Caco-2 (cell line): Measurements from ENCODE around the gene WNT7A. TPM values are rescaled to one million over a fixed set of nuclear protein-coding genes. Genes with fewer than 3 reads are reported as not detected.

Source experiments
- BruUV-seq: library from RNA; stranded (reverse); fragments of 400-500 nt; replicated peaks from 2 replicates; lab custom pipeline; 2021; lab: Mats Ljungman, UMichigan
- CTCF ChIA-PET: fragments of 300-600 bp; sonication (Branson Sonifier 250); formaldehyde crosslinking; loops from one replicate; lab custom pipeline; 2022; ENCODE audit warnings: antibody characterized with exemption; lab: Charles Lee
- POLR2A ChIA-PET: fragments of 300-600 bp; sonication (Branson Sonifier 250); formaldehyde crosslinking; loops from one replicate; lab custom pipeline; 2022; ENCODE audit warnings: antibody characterized with exemption; lab: Charles Lee
- DNase-seq, 2 experiments: peaks; one replicate each; pipeline versions ENCODE4 v3.0.0 to v3.0.0-alpha.2; 2020 to 2022
- H3K27me3 ChIP-seq: replicated peaks from 2 replicates; pipeline ENCODE4 v1.6.0; 2011; ENCODE audit warnings: low read length; ENCODE audit not compliant: control insufficient read depth, insufficient read depth
- H3K36me3 ChIP-seq: 2 replicates; pipeline ENCODE4 v1.5.1; 2011; ENCODE audit warnings: low read length; ENCODE audit not compliant: control insufficient read depth, insufficient read depth
- H3K4me1 ChIP-seq: fragments of 250-450 bp; sonication (Bioruptor Pico); 2 replicates; pipeline ENCODE4 v1.5.1; 2020; ENCODE audit warnings: mild to moderate bottlenecking
- H3K4me3 ChIP-seq: 2 replicates; pipeline ENCODE4 v1.5.1; 2011; ENCODE audit warnings: low read depth, mild to moderate bottlenecking, control low read depth, low read length
- H3K9me3 ChIP-seq: fragments of 250-450 bp; sonication (Bioruptor Pico); 2 replicates; pipeline ENCODE4 v1.5.1; 2020; ENCODE audit warnings: mild to moderate bottlenecking, moderate library complexity
- H3K27ac Mint-ChIP-seq: one replicate; pipeline ENCODE4 v1.8.0; 2022; ENCODE audit warnings: mixed read lengths; ENCODE audit not compliant: unreplicated experiment
- H3K27me3 Mint-ChIP-seq: one replicate; pipeline ENCODE4 v1.8.0; 2022; ENCODE audit warnings: mixed read lengths; ENCODE audit not compliant: insufficient read depth, unreplicated experiment
- H3K36me3 Mint-ChIP-seq: one replicate; pipeline ENCODE4 v1.8.0; 2022; ENCODE audit warnings: mild to moderate bottlenecking, mixed read lengths; ENCODE audit not compliant: insufficient read depth, unreplicated experiment
- H3K4me1 Mint-ChIP-seq: one replicate; pipeline ENCODE4 v1.8.0; 2022; ENCODE audit warnings: low read depth, mixed read lengths; ENCODE audit not compliant: unreplicated experiment
- H3K4me3 Mint-ChIP-seq: one replicate; pipeline ENCODE4 v1.8.0; 2022; ENCODE audit warnings: mild to moderate bottlenecking, moderate library complexity, mixed read lengths; ENCODE audit not compliant: unreplicated experiment
- H3K9me3 Mint-ChIP-seq: one replicate; pipeline ENCODE4 v1.8.0; 2022; ENCODE audit warnings: mixed read lengths; ENCODE audit not compliant: unreplicated experiment
- intact Hi-C: fragments of 100-400 bp; cut with micrococcal nuclease; formaldehyde crosslinking; loops from one replicate; pipeline ENCODE4 v1.10.0; 2022; ENCODE audit not compliant: unreplicated experiment
- total RNA-seq: library from RNA; stranded (reverse); gene quantifications from 2 replicates; pipeline ENCODE4 v1.2.3, GENCODE V29; 2022
- TF ChIP-seq, protein P1 (sequence below), 2 experiments: fragments of 200-600 bp in 1 of 2; IDR thresholded peaks; 1 replicate in 1 of 2; 2 replicates in 1 of 2; pipeline versions ENCODE4 v1.5.1 to v1.8.0; 2011 to 2022; ENCODE audit warnings: antibody characterized with exemption in 1 of 2, control low read depth in 1 of 2, inconsistent platforms in 1 of 2, low read depth in 1 of 2, low read length in 1 of 2, mild to moderate bottlenecking in 1 of 2, moderate library complexity in 1 of 2; ENCODE audit not compliant: insufficient read depth in 1 of 2, severe bottlenecking in 1 of 2, unreplicated experiment in 1 of 2

Gene WNT7A
- total RNA-seq, 1 experiment from 2014 or later = 1.1 TPM

DNA sequence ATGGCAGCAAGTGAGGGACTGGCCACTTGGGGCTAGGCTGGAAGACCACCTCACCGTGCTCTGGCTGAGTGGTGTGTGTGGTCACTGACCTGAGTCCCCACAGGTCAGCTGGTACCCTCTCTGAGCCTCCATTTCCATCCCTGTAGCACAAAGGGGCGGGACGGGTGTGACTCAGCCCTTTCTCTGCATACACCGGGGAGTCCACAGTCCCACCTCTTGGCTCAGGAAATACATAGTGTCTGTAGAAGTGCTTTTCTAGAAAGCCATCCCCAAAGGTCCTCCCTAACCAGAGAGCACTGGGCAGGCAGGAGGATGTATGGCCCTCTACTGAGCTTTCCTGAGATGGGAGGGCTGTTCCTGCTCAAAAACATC is 27.2 kb downstream of the WNT7A start:
- Mint-ChIP-seq H3K4me1 (peaks cover 18% of the 10 kb centered on the region), H3K36me3 (no peaks in the 10 kb centered on the region), H3K27ac (no peak overlapping the region), H3K4me3 (no peak overlapping the region), H3K9me3 (no peaks in the 10 kb centered on the region), H3K27me3 (no peaks in the 10 kb centered on the region)
- Histone ChIP-seq H3K9me3 (no peaks in the 10 kb centered on the region), H3K27me3 (no peaks in the 10 kb centered on the region), H3K36me3 (no peaks in the 10 kb centered on the region), H3K4me3 (no peak overlapping the region), H3K4me1 (peaks cover 40% of the 10 kb centered on the region)
- intact Hi-C loops = no loop called here
- BruUV-seq = no TSS peak
- POLR2A ChIA-PET = no interaction called here
- CTCF ChIA-PET = no interaction called here
- TF ChIP-seq, protein P1, sequence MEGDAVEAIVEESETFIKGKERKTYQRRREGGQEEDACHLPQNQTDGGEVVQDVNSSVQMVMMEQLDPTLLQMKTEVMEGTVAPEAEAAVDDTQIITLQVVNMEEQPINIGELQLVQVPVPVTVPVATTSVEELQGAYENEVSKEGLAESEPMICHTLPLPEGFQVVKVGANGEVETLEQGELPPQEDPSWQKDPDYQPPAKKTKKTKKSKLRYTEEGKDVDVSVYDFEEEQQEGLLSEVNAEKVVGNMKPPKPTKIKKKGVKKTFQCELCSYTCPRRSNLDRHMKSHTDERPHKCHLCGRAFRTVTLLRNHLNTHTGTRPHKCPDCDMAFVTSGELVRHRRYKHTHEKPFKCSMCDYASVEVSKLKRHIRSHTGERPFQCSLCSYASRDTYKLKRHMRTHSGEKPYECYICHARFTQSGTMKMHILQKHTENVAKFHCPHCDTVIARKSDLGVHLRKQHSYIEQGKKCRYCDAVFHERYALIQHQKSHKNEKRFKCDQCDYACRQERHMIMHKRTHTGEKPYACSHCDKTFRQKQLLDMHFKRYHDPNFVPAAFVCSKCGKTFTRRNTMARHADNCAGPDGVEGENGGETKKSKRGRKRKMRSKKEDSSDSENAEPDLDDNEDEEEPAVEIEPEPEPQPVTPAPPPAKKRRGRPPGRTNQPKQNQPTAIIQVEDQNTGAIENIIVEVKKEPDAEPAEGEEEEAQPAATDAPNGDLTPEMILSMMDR (IDR thresholded peaks at IDR 0.05; ENCODE audit: insufficient read depth in 1 of 2, low read depth in 1 of 2, low read length in 1 of 2, severe bottlenecking in 1 of 2, unreplicated experiment in 1 of 2) = no peak
- DNase-seq = no peak

DNA sequence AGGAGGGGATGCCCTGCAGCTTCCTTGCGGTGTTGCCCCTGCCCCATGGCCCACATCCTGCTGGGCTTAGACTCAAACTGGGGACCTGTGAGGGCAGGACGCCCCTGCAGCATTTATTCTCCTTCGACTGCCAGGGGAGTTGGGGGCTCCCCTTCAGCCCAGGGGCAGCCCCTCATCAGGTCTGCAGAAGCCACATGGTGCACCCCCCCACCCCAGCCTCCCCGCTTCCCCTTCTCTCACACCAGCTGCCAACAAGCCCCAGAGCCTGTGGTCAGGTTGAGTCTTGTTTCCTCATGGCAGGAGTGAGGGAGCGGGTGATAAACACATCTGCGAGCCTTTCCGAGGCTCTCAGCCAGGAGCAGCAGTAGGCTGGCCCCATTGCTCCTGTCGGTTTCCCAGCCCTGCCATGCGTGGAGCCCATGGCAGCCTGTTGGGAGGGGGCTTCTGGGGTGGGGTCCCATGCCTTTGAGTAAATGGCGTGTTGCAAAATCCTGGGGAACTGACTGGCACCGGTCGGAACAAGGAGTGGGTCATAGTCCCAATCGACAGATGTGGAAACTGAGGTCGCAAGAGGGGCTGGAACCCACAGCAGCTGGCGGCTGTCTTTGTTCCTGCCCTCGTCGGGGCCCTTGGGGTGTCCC is 27.8 kb downstream of the WNT7A start:
- no TSS peak for BruUV-seq
- Mint-ChIP-seq H3K4me1 (peaks cover 18% of the 10 kb centered on the region), H3K4me3 (no peak overlapping the region), H3K27ac (no peak overlapping the region), H3K27me3 (no peaks in the 10 kb centered on the region), H3K36me3 (no peaks in the 10 kb centered on the region), H3K9me3 (no peaks in the 10 kb centered on the region)
- H3K9me3 ChIP-seq = no peaks in the 10 kb centered on the region
- intact Hi-C loops = no loop called here
- ChIA-PET POLR2A (no interaction called here), CTCF (no interaction called here)
- no peak overlapping the region for H3K4me3 ChIP-seq
- H3K4me1 ChIP-seq = peaks cover 40% of the 10 kb centered on the region
- no peaks in the 10 kb centered on the region for H3K27me3 ChIP-seq
- no peaks in the 10 kb centered on the region for H3K36me3 ChIP-seq
- no peak for DNase-seq
- TF ChIP-seq, protein P1 (IDR thresholded peaks at IDR 0.05; ENCODE audit: insufficient read depth in 1 of 2, low read depth in 1 of 2, low read length in 1 of 2, severe bottlenecking in 1 of 2, unreplicated experiment in 1 of 2) = no peak

DNA sequence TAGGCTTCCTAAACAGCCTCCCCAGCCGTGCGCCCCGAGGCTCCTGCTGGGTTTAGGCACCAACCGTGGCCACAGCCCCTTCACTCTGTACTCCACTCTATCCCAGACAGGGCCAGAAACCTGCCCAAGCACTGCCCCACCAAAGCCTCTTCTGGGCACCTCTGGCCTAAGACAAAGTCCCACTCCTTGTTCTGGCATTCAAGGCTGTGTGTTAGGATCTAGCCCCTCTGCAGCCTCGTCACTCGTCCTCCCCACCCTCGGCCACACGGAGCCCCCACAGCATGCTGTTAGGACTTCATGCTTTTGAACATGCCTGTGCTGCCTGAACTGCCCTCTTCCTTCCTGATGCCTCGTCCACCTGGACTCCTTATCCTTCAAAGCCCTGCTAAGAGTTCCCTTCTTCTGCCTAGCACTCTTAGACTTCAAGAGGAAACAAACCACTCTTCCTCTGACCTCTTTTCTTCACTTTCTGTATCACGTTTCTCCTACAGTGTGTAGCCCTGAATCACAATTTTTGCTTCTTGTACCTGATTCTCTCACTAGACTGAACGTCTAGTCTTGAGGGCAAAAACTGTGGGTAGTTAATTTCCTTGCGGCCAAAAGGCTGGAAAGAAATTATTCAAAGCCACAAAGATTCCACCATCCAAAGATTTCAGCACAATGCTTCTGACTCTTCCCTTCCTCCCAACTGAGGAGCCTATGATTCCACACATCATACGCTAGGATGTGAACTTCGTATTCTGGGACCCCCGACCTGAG is 28.6 kb downstream of the WNT7A start:
- no peak overlapping the region for H3K4me3 Mint-ChIP-seq
- no peaks in the 10 kb centered on the region for H3K36me3 Mint-ChIP-seq
- no TSS peak for BruUV-seq
- intact Hi-C loops = no loop called here
- Histone ChIP-seq H3K36me3 (no peaks in the 10 kb centered on the region), H3K27me3 (no peaks in the 10 kb centered on the region), H3K4me3 (no peak overlapping the region), H3K4me1 (peaks cover 40% of the 10 kb centered on the region), H3K9me3 (no peaks in the 10 kb centered on the region)
- CTCF ChIA-PET = no interaction called here
- H3K27me3 Mint-ChIP-seq = no peaks in the 10 kb centered on the region
- peak overlapping the region; percentile 63 for H3K27ac Mint-ChIP-seq
- no peaks in the 10 kb centered on the region for H3K9me3 Mint-ChIP-seq
- POLR2A ChIA-PET = no interaction called here
- no peak for DNase-seq
- peaks cover 18% of the 10 kb centered on the region for H3K4me1 Mint-ChIP-seq
- TF ChIP-seq, protein P1 (IDR thresholded peaks at IDR 0.05; ENCODE audit: insufficient read depth in 1 of 2, low read depth in 1 of 2, low read length in 1 of 2, severe bottlenecking in 1 of 2, unreplicated experiment in 1 of 2) = no peak
